Kidney (tissue), 14 donors: ENCODE results near the gene CFAP74. TPM values are rescaled to one million over a fixed set of nuclear protein-coding genes. Genes with fewer than 3 reads are reported as not detected.

Source experiments
- DNase-seq, 5 donors: peaks; one replicate each; pipeline ENCODE4 v3.0.0-alpha.2; 2013 to 2020
- FAIRE-seq: peaks from 2 replicates; lab custom pipeline; 2012; peaks lifted over from hg19 to GRCh38; lab: Jason Lieb, UNC
- H3K27ac ChIP-seq, 2 donors: one replicate each; pipeline ENCODE4 v1.7.0; 2013; ENCODE audit warnings: low read depth in 2 of 2, low read length in 2 of 2, inconsistent platforms in 1 of 2
- H3K27me3 ChIP-seq: one replicate; pipeline ENCODE4 v1.7.1; 2013; ENCODE audit warnings: low read length, inconsistent platforms; ENCODE audit not compliant: control insufficient read depth, insufficient read depth
- H3K36me3 ChIP-seq, 3 donors: one replicate each; pipeline versions ENCODE4 v1.7.0 to v1.7.1; 2013; ENCODE audit warnings: low read length in 3 of 3, control low read depth in 1 of 3, inconsistent platforms in 1 of 3; ENCODE audit not compliant: insufficient read depth in 3 of 3, control insufficient read depth in 2 of 3
- H3K4me1 ChIP-seq, 3 donors: one replicate each; pipeline versions ENCODE4 v1.7.0 to v1.7.1; 2013; ENCODE audit warnings: low read length in 3 of 3, inconsistent platforms in 1 of 3, low read depth in 1 of 3; ENCODE audit not compliant: control insufficient read depth in 2 of 3, insufficient read depth in 2 of 3
- H3K4me3 ChIP-seq, 3 donors: one replicate each; pipeline versions ENCODE4 v1.7.0 to v1.8.1; 2013; ENCODE audit warnings: low read length in 3 of 3, control low read depth in 1 of 3, inconsistent platforms in 1 of 3
- H3K9ac ChIP-seq, 3 donors: one replicate each; pipeline versions ENCODE4 v1.7.0 to v1.7.1; 2013; ENCODE audit warnings: low read length in 3 of 3, control low read depth in 1 of 3, inconsistent platforms in 1 of 3
- H3K9me3 ChIP-seq, 3 donors: one replicate each; pipeline versions ENCODE4 v1.7.0 to v1.7.1; 2013; ENCODE audit warnings: low read length in 3 of 3, control low read depth in 1 of 3, inconsistent platforms in 1 of 3; ENCODE audit not compliant: control insufficient read depth in 2 of 3, insufficient read depth in 1 of 3
- intact Hi-C: fragments of 100-400 bp; cut with DNase I; formaldehyde crosslinking; loops from one replicate; pipeline ENCODE4 v1.11.1; 2022
- polyA plus RNA-seq: library from polyadenylated mRNA; stranded (reverse); fragments of 350-450 nt; fragmentation: Illumina TruSeq; extraction: RNeasy Lipid Tissue Mini Kit (QIAGEN cat#74804); gene quantifications from one replicate; pipeline ENCODE4 v1.2.3, GENCODE V29; 2014; ENCODE audit warnings: low read depth, low replicate concordance; ENCODE audit not compliant: insufficient read depth
- total RNA-seq: library from RNA; stranded (reverse); fragmentation: NEBNext Ultra II Directional; extraction: Animal tissue kit (Norgen Biotek cat#: 25700); gene quantifications from one replicate; pipeline ENCODE4 v1.2.1, GENCODE V29; 2021
- TF ChIP-seq, protein P1 (sequence below): IDR thresholded peaks from 3 replicates; pipeline ENCODE4 v1.5.1; 2012; ENCODE audit warnings: mild to moderate bottlenecking, moderate library complexity, borderline replicate concordance; ENCODE audit not compliant: insufficient read depth; ENCODE audit errors: extremely low read depth
- donor health status: control.
- donor health status: control.
- donor health status: control.
- donor health status: control.
- donor health status: control.
- donor health status: DM: yes; HTN: yes; CAD: no.
- donor health status: Normal renal cell carcinoma (clear cell type).

The CFAP74 gene
- total and polyA plus RNA-seq, 2 donors from 2014 or later = not detected

DNA sequence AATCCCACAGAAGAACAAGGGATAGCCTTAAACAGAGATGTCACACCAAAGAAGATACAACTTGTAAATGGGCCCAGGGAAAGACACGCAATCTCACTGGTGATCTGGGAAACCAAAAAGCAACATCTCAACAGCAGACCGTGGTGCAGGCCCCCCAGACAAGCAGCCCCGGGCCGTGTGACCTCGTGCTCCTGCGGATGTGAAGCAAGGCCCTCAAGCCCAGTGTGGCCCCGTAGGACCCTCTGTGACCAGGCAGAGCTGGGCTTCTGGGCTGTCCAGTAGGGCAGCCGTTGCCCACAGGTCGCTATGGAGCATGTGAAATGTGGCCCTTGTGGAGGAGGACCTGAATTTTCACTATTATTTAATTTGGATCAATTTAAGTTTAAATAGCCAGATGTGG, 49.6 kb downstream of the CFAP74 start:
- intact Hi-C loops = loop anchor here (10.0 kb wide), 1 partner anchor 91 kb away; no protein-coding TSS in a partner anchor
- Histone ChIP-seq H3K36me3 (no peaks in the 10 kb centered on the region), H3K9ac (no peak overlapping the region), H3K27me3 (no peaks in the 10 kb centered on the region), H3K9me3 (no peaks in the 10 kb centered on the region), H3K27ac (no peak overlapping the region), H3K4me3 (no peak overlapping the region), H3K4me1 (no peaks in the 10 kb centered on the region)
- no peak for FAIRE-seq
- peak in 1 of 5 donors; percentile 49 for DNase-seq
- TF ChIP-seq, protein P1, sequence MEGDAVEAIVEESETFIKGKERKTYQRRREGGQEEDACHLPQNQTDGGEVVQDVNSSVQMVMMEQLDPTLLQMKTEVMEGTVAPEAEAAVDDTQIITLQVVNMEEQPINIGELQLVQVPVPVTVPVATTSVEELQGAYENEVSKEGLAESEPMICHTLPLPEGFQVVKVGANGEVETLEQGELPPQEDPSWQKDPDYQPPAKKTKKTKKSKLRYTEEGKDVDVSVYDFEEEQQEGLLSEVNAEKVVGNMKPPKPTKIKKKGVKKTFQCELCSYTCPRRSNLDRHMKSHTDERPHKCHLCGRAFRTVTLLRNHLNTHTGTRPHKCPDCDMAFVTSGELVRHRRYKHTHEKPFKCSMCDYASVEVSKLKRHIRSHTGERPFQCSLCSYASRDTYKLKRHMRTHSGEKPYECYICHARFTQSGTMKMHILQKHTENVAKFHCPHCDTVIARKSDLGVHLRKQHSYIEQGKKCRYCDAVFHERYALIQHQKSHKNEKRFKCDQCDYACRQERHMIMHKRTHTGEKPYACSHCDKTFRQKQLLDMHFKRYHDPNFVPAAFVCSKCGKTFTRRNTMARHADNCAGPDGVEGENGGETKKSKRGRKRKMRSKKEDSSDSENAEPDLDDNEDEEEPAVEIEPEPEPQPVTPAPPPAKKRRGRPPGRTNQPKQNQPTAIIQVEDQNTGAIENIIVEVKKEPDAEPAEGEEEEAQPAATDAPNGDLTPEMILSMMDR = no peak

DNA sequence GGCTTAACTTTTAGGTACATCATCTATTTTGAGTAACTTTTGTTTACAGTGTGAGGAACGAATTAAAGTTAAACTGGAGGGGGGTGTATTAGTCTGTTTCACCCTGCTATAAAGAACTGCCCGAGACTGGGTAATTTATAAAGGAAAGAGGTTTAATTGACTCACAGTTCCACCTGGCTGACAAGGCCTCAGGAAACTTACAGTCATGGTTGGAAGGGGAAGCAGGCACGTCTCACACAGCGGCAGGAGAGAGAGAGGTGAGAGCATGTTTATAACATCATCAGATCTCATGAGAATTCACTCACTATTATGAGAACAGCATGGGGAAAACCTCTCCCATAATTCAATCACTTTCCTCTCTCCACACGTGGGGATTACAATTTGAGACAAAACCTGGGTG, 52.6 kb downstream of the CFAP74 start:
- Histone ChIP-seq H3K36me3 (no peaks in the 10 kb centered on the region), H3K27ac (no peak overlapping the region), H3K4me1 (no peaks in the 10 kb centered on the region), H3K9ac (no peak overlapping the region), H3K27me3 (no peaks in the 10 kb centered on the region), H3K9me3 (no peaks in the 10 kb centered on the region), H3K4me3 (no peak overlapping the region)
- DNase-seq (no peak), FAIRE-seq (no peak)
- intact Hi-C loops = loop anchor here (10.0 kb wide), 1 partner anchor 94 kb away; no protein-coding TSS in a partner anchor
- TF ChIP-seq, protein P1 = no peak

DNA sequence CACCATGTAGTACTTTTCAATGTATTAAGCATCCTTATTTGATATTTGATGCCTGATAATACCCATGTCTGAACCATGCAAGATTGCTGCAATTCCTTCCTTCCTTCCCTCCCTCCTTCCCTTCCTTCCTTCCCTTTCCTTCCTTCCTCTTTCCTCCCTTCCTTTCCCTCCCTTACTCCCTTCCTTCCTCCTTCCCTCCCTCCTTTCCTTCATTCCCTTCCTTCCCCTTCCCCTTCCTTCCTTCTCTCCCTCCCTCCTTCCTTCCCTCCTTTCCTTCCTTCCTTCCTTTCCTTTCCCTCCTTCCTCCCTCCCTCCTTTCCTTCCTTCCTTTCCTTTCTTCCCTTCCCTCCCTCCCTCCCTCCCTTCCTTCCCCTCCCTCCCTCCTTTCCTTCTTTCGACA, 54.8 kb downstream of the CFAP74 start:
- intact Hi-C loops = no loop called here
- Histone ChIP-seq H3K27me3 (no peaks in the 10 kb centered on the region), H3K36me3 (no peaks in the 10 kb centered on the region), H3K9me3 (no peaks in the 10 kb centered on the region), H3K4me1 (peaks cover 0 to 4% (median 0%) of the 10 kb centered on the region in 3 donors), H3K4me3 (no peak overlapping the region), H3K9ac (no peak overlapping the region), H3K27ac (no peak overlapping the region)
- DNase-seq (no peak), FAIRE-seq (no peak)
- TF ChIP-seq, protein P1 = no peak

GRCh38 chr1:1947493-1947892, 56.1 kb downstream of the CFAP74 start:
- FAIRE-seq (no peak), DNase-seq (peak in 1 of 5 donors; percentile 44)
- Histone ChIP-seq H3K4me3 (no peak overlapping the region), H3K9ac (no peak overlapping the region), H3K9me3 (no peaks in the 10 kb centered on the region), H3K36me3 (no peaks in the 10 kb centered on the region), H3K27me3 (no peaks in the 10 kb centered on the region), H3K4me1 (peaks cover 0 to 7% (median 0%) of the 10 kb centered on the region in 3 donors), H3K27ac (no peak overlapping the region)
- TF ChIP-seq, protein P1 = no peak
- intact Hi-C loops = no loop called here
